Ovary (tissue), 3 donors: ENCODE results near the gene CGNL1.

ENCODE experiments used
- CTCF ChIP-seq, 3 donors: fragments of 450-650 bp in 2 of 3; fragments of 200-600 bp in 1 of 3; IDR thresholded peaks; one replicate each; pipeline versions ENCODE4 v1.5.1 to v1.8.0; 2016 to 2022; ENCODE audit warnings: antibody characterized with exemption in 3 of 3, mild to moderate bottlenecking in 1 of 3
- EP300 ChIP-seq: sonication (generic); formaldehyde crosslinking; IDR thresholded peaks from one replicate; pipeline ENCODE4 v1.6.1; 2017; ENCODE audit warnings: antibody characterized with exemption
- POLR2A ChIP-seq: fragments of 450-650 bp; IDR thresholded peaks from one replicate; pipeline ENCODE4 v1.6.1; 2017; ENCODE audit warnings: antibody characterized with exemption, mild to moderate bottlenecking, moderate library complexity
- donor health status: DM: no; HTN: no; CAD: no.

- no peak for TF ChIP-seq POLR2A
- TF ChIP-seq CTCF (IDR thresholded peaks at IDR 0.05) = peak; percentile 66 to 78 (median 74)
- TF ChIP-seq EP300 = no peak
These were observed 151.2 kb downstream of the CGNL1 start for GRCh38 chr15:57527382-57528091.
